Ovary (tissue), 9 donors: ENCODE measurements around the gene TTC33. TPM values are rescaled to one million over a fixed set of nuclear protein-coding genes. Genes with fewer than 3 reads are reported as not detected.

Experiments used
- DNase-seq, 5 donors: peaks; one replicate each; pipeline ENCODE4 v3.0.0-alpha.2; 2019 to 2020
- H3K27ac ChIP-seq, 2 donors: fragments of 200-600 bp; one replicate each; pipeline versions ENCODE4 v1.5.1 to v1.8.0; 2019 to 2022
- H3K27me3 ChIP-seq: fragments of 200-600 bp; one replicate; pipeline ENCODE4 v1.8.0; 2022
- H3K36me3 ChIP-seq: fragments of 200-600 bp; sonication (generic); one replicate; pipeline ENCODE4 v1.5.1; 2019
- H3K4me1 ChIP-seq: one replicate; pipeline ENCODE4 v1.8.1; 2013; ENCODE audit warnings: mild to moderate bottlenecking, moderate library complexity; ENCODE audit not compliant: insufficient read depth
- H3K4me3 ChIP-seq: fragments of 200-600 bp; sonication (generic); one replicate; pipeline ENCODE4 v1.5.1; 2017
- H3K9me3 ChIP-seq, 2 donors: fragments of 200-600 bp in 1 of 2; sonication (generic) in 1 of 2; one replicate each; pipeline versions ENCODE4 v1.5.1 to v1.8.1; 2013 to 2019; ENCODE audit warnings: mild to moderate bottlenecking in 1 of 2, moderate library complexity in 1 of 2
- EP300 ChIP-seq: sonication (generic); formaldehyde crosslinking; IDR thresholded peaks from one replicate; pipeline ENCODE4 v1.6.1; 2017; ENCODE audit warnings: antibody characterized with exemption
- POLR2A ChIP-seq: fragments of 450-650 bp; IDR thresholded peaks from one replicate; pipeline ENCODE4 v1.6.1; 2017; ENCODE audit warnings: antibody characterized with exemption, mild to moderate bottlenecking, moderate library complexity
- WGBS, 3 donors: extraction: QIAGEN DNeasy Blood & Tissue Kit in 1 of 3; methylation state at CpG; one replicate each; pipeline versions ENCODE4 v1.1.5 to v1.1.7; 2013 to 2017; 5-methylcytosine and 5-hydroxymethylcytosine counted together
- intact Hi-C, 4 donors: fragments of 100-400 bp; cut with DNase I; formaldehyde crosslinking; loops; one replicate each; pipeline versions ENCODE4 v1.11.0 to v1.15.1; 2022 to 2023
- polyA plus RNA-seq, 2 donors: library from polyadenylated mRNA; stranded (reverse); fragments of 200-250 nt in 1 of 2; fragments of 350-450 nt in 1 of 2; fragmentation: Illumina TruSeq in 1 of 2; extraction: RNeasy Lipid Tissue Mini Kit (QIAGEN cat#74804) in 1 of 2; gene quantifications; one replicate each; pipeline ENCODE4 v1.2.3, GENCODE V29; 2013 to 2014
- small RNA-seq: library from RNA; depleted of rRNA; stranded (forward); fragments of <200 nt; gene quantifications from one replicate; pipeline ENCODE3, GENCODE V24; 2016
- total RNA-seq, 7 donors: library from RNA; depleted of rRNA in 2 of 7; stranded (reverse); fragments of >200 nt in 2 of 7; fragmentation: NEBNext Ultra II Directional in 3 of 7; extraction: Animal tissue kit (Norgen Biotek cat#: 25700) in 3 of 7; gene quantifications; one replicate each; pipeline versions ENCODE4 v1.1.0 to v1.2.4, GENCODE V29; 2016 to 2023
- TF ChIP-seq, protein P1 (sequence below), 3 donors: fragments of 450-650 bp in 2 of 3; fragments of 200-600 bp in 1 of 3; IDR thresholded peaks; one replicate each; pipeline versions ENCODE4 v1.5.1 to v1.8.0; 2016 to 2022; ENCODE audit warnings: antibody characterized with exemption in 3 of 3, mild to moderate bottlenecking in 1 of 3
- donor health status: DM: no; HTN: no; CAD: no; lungs with moderate emphysema.
- donor health status: DM: no; HTN: no; CAD: no.
- donor health status: Bipolar disorder and iron deficiency.
- donor health status: DM: yes; HTN: yes; CAD: no.
- donor health status: DM: no; HTN: no; CAD: no.
- donor health status: DM: yes; HTN: yes; CAD: no.

The TTC33 gene
- total and polyA plus RNA-seq, 9 donors, result 10.6 to 26.0 (median 18.8) TPM

- intact Hi-C loops, result no loop called here
- TF ChIP-seq POLR2A, result no peak
- TF ChIP-seq EP300, result no peak
- TF ChIP-seq, protein P1, sequence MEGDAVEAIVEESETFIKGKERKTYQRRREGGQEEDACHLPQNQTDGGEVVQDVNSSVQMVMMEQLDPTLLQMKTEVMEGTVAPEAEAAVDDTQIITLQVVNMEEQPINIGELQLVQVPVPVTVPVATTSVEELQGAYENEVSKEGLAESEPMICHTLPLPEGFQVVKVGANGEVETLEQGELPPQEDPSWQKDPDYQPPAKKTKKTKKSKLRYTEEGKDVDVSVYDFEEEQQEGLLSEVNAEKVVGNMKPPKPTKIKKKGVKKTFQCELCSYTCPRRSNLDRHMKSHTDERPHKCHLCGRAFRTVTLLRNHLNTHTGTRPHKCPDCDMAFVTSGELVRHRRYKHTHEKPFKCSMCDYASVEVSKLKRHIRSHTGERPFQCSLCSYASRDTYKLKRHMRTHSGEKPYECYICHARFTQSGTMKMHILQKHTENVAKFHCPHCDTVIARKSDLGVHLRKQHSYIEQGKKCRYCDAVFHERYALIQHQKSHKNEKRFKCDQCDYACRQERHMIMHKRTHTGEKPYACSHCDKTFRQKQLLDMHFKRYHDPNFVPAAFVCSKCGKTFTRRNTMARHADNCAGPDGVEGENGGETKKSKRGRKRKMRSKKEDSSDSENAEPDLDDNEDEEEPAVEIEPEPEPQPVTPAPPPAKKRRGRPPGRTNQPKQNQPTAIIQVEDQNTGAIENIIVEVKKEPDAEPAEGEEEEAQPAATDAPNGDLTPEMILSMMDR (IDR thresholded peaks at IDR 0.05), result no peak
- no peak overlapping the region for H3K27ac ChIP-seq
- H3K36me3 ChIP-seq, result no peaks in the 10 kb centered on the region
- no peaks in the 10 kb centered on the region for H3K27me3 ChIP-seq
- DNase-seq, result no peak
- 74 to 80% (median 79%) methylated on average over 4 of the region's 4 CpGs for WGBS, 3 donors
- H3K9me3 ChIP-seq, result no peaks in the 10 kb centered on the region
- no peaks in the 10 kb centered on the region for H3K4me1 ChIP-seq
- no peak overlapping the region for H3K4me3 ChIP-seq
Observed at GRCh38 chr5:40464511-40464910, 291.2 kb downstream of the TTC33 start.

Small RNA genes lying within 50 kb of the gene (small RNA-seq; reads per million reads assigned to genes)
- gene RF00092, result not detected
- gene RF00191, result not detected

Other genes with a start within 250 kb of the TTC33 start
- gene PTGER4, start 76.0 kb downstream of the TTC33 start, total RNA-seq, result 1 to 10 TPM in 5 of 7 donors, under 1 TPM in 2; 0.66 to 8.8 (median 2.8) TPM
- 1 to 10 TPM; 1.0 to 3.5 TPM for gene PTGER4, start 76.0 kb downstream of the TTC33 start, polyA plus RNA-seq
- gene PRKAA1, start 42.4 kb upstream of the TTC33 start, total RNA-seq, result 10 to 100 TPM; 50.3 to 77.1 (median 60.0) TPM
- gene PRKAA1, start 42.4 kb upstream of the TTC33 start, polyA plus RNA-seq, result 10 to 100 TPM; 22.9 to 56.1 TPM
- 1,000 to 10,000 TPM in 5 of 7 donors, 100 to 1,000 TPM in 2; 686 to 2,915 (median 2,215) TPM for gene RPL37, start 79.3 kb upstream of the TTC33 start, total RNA-seq
- gene RPL37, start 79.3 kb upstream of the TTC33 start, polyA plus RNA-seq, result 1,000 to 10,000 TPM; 3,355 to 4,164 TPM
- 1 to 10 TPM; 2.0 to 6.3 (median 5.2) TPM for gene CARD6, start 85.4 kb upstream of the TTC33 start, total RNA-seq
- 1 to 10 TPM; 3.3 to 9.4 TPM for gene CARD6, start 85.4 kb upstream of the TTC33 start, polyA plus RNA-seq
- gene C7, start 153.5 kb upstream of the TTC33 start, total RNA-seq, result 1,000 to 10,000 TPM in 5 of 7 donors, 100 to 1,000 TPM in 2; 205 to 2,709 (median 1,224) TPM
- gene C7, start 153.5 kb upstream of the TTC33 start, polyA plus RNA-seq, result 1,000 to 10,000 TPM; 1,183 to 1,831 TPM